Measurements from ENCODE around the gene DNMBP. TPM values are rescaled to one million over a fixed set of nuclear protein-coding genes. Genes with fewer than 3 reads are reported as not detected.

The DNMBP gene
- total RNA-seq, 1 experiment from 2014 or later = 60.3 TPM

GRCh38 chr10:100019787-100020141 is 10.0 kb upstream of the DNMBP start:
- Histone ChIP-seq H3K4me2 (ENCODE audit: low read length) (no peak overlapping the region), H3K9me2 (ENCODE audit: insufficient read depth) (no peaks in the 10 kb centered on the region), H2AFZ (ENCODE audit: low read depth, low read length, poor library complexity, severe bottlenecking) (peak overlapping the region; percentile 75), H3K36me3 (ENCODE audit: control insufficient read depth in 1 of 2, insufficient read depth in 2 of 2, low read length in 2 of 2) (no peaks in the 10 kb centered on the region), H3K9ac (ENCODE audit: low read length) (no peak overlapping the region), H3K79me2 (ENCODE audit: insufficient read depth, low read length) (no peaks in the 10 kb centered on the region), H3K9me3 (ENCODE audit: control insufficient read depth in 1 of 2, insufficient read depth in 1 of 2, low read depth in 1 of 2, low read length in 2 of 2) (no peaks in the 10 kb centered on the region), H3K27ac (ENCODE audit: low read depth, low read length) (no peak overlapping the region), H3K4me1 (ENCODE audit: control insufficient read depth in 1 of 2, insufficient read depth in 2 of 2, low read length in 2 of 2) (peaks cover 13 to 31% of the 10 kb centered on the region in 2 experiments), H3K27me3 (ENCODE audit: insufficient read depth, low read length) (no peaks in the 10 kb centered on the region), H3K4me3 (replicated peaks in 1 of 2; ENCODE audit: low read depth in 1 of 2, low read length in 2 of 2) (no peak overlapping the region), H4K20me1 (ENCODE audit: insufficient read depth) (no peaks in the 10 kb centered on the region)
- no peak for TF ChIP-seq ATF3 (IDR thresholded peaks at IDR 0.05)
- no peak for TF ChIP-seq POLR2AphosphoS5 (IDR thresholded peaks at IDR 0.05; ENCODE audit: low read depth, low read length)
- TF ChIP-seq CTCF (IDR thresholded peaks at IDR 0.05 in 2 of 3, conservative IDR thresholded peaks at IDR 0.05 in 1 of 3; ENCODE audit: borderline replicate concordance in 1 of 3, insufficient read depth in 1 of 3, low read depth in 2 of 3, low read length in 2 of 3) = peak in 1 of 3 experiments; percentile 33; a peak in 2 of 6 replicates
- TF ChIP-seq FOSL1 (IDR thresholded peaks at IDR 0.05; ENCODE audit: low read depth) = no peak
- peak; percentile 83 for ATAC-seq
- BruUV-seq (replicated peaks) = no TSS peak
- RAD21 ChIA-PET (ENCODE audit: low non-redundant PET in 1 of 2, low total read pairs in 2 of 2, uncharacterized antibody in 2 of 2, unreplicated experiment in 2 of 2) = no interaction called here
- CTCF ChIA-PET = interaction anchor here (1.5 to 1.8 kb wide), 2 partner anchors 10 to 26 kb away, joined by 4 to 7 read pairs; partner anchors contain the start of gene DNMBP
- no peak for DNase-seq (ENCODE audit: low read depth, low spot score)
- intact Hi-C loops (cut with micrococcal nuclease) = loop anchor here (2.0 kb wide), 1 partner anchor 19 kb away; no protein-coding TSS in a partner anchor
- POLR2A ChIA-PET = no interaction called here

GRCh38 chr10:100014071-100014762 is 4.5 kb upstream of the DNMBP start:
- Histone ChIP-seq H3K36me3 (ENCODE audit: control insufficient read depth in 1 of 2, insufficient read depth in 2 of 2, low read length in 2 of 2) (no peaks in the 10 kb centered on the region), H3K27ac (ENCODE audit: low read depth, low read length) (no peak overlapping the region), H3K9ac (ENCODE audit: low read length) (no peak overlapping the region), H3K4me2 (ENCODE audit: low read length) (no peak overlapping the region), H4K20me1 (ENCODE audit: insufficient read depth) (no peaks in the 10 kb centered on the region), H3K9me3 (ENCODE audit: control insufficient read depth in 1 of 2, insufficient read depth in 1 of 2, low read depth in 1 of 2, low read length in 2 of 2) (no peaks in the 10 kb centered on the region), H3K9me2 (ENCODE audit: insufficient read depth) (no peaks in the 10 kb centered on the region), H3K4me3 (replicated peaks in 1 of 2; ENCODE audit: low read depth in 1 of 2, low read length in 2 of 2) (no peak overlapping the region), H3K79me2 (ENCODE audit: insufficient read depth, low read length) (peaks cover 3% of the 10 kb centered on the region), H3K4me1 (ENCODE audit: control insufficient read depth in 1 of 2, insufficient read depth in 2 of 2, low read length in 2 of 2) (peaks cover 0 to 10% of the 10 kb centered on the region in 2 experiments; a peak in 3 of 4 replicates), H3K27me3 (ENCODE audit: insufficient read depth, low read length) (no peaks in the 10 kb centered on the region), H2AFZ (ENCODE audit: low read depth, low read length, poor library complexity, severe bottlenecking) (no peak overlapping the region)
- POLR2A ChIA-PET = no interaction called here
- intact Hi-C loops (cut with micrococcal nuclease) = no loop called here
- ATAC-seq = no peak
- RAD21 ChIA-PET (ENCODE audit: low non-redundant PET in 1 of 2, low total read pairs in 2 of 2, uncharacterized antibody in 2 of 2, unreplicated experiment in 2 of 2) = no interaction called here
- no peak for DNase-seq (ENCODE audit: low read depth, low spot score)
- CTCF ChIA-PET = no interaction called here
- TF ChIP-seq REST (IDR thresholded peaks at IDR 0.05; ENCODE audit: low read depth) = no peak
- no peak for TF ChIP-seq EZH2phosphoT487 (IDR thresholded peaks at IDR 0.05; ENCODE audit: borderline replicate concordance)
- TF ChIP-seq EGR1 (IDR thresholded peaks at IDR 0.05; ENCODE audit: low read depth) = no peak
- no peak for TF ChIP-seq TCF7L2 (IDR thresholded peaks at IDR 0.05; ENCODE audit: borderline replicate concordance, extremely low read depth, insufficient read depth, insufficient read length)
- no peak for TF ChIP-seq MAX (IDR thresholded peaks at IDR 0.05)
- TF ChIP-seq YY1 (IDR thresholded peaks at IDR 0.05; ENCODE audit: extremely low read depth, insufficient replicate concordance, low read depth, low read length) = no peak
- no peak for TF ChIP-seq JUND (IDR thresholded peaks at IDR 0.05)
- no peak for TF ChIP-seq CEBPB (IDR thresholded peaks at IDR 0.05; ENCODE audit: low read depth)
- no peak for TF ChIP-seq ZNF274 (IDR thresholded peaks at IDR 0.05; ENCODE audit: low read depth, low read length)
- no peak for TF ChIP-seq EZH2 (IDR thresholded peaks at IDR 0.05)
- no TSS peak for BruUV-seq (replicated peaks)
